NCI-H82 treated with DMSO at 0.1 percent for 48 hours (cell line): ENCODE data around the gene ITGB4.
A peak's percentile ranks its signal among the peaks of the same experiment; 100 is the strongest.
"Not testable (repeated sequence)": the region's sequence is repeated elsewhere in the genome, so short reads cannot be mapped to it uniquely, and the experiment has no call there.

ENCODE experiments used
- DNase-seq: peaks from one replicate; lab custom pipeline; 2025; ENCODE audit not compliant: unreplicated experiment; lab: John Stamatoyannopoulos, UW

Gene ITGB4

DNA sequence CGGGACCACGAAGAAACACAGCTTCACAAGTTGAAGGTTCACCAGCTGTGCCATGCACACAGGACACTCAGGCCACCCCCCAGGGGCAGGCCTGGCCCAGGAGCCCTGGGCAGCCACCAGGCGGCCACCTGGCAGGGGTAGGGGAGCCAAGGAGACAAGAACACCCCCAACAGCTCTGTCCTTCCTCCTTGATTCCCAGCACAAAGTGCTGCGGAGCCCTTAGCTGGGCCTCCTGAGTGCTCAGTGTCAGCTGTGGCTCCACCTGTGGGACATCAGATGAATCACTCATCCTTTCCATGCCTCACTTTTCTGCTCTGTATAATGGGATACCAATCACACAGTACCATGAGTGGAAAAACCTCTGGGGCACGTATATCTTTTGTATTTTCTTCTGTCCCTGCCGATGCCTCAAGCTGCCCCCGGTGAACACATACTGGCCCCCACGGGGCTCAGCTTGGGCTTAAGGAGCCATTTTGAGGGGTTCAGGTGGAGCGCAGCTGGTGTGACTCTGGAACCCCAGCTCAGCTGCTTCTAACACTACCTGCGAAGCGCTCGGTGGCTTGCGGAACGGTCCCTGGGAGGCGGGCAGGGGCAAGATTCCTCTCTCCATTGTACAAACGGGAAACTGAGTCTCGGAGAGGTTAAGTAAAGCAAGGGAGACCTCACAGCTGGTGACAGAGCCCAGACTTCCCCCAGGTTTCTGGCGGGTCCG is 31.7 kb downstream of the ITGB4 start:
- no peak for DNase-seq

DNA sequence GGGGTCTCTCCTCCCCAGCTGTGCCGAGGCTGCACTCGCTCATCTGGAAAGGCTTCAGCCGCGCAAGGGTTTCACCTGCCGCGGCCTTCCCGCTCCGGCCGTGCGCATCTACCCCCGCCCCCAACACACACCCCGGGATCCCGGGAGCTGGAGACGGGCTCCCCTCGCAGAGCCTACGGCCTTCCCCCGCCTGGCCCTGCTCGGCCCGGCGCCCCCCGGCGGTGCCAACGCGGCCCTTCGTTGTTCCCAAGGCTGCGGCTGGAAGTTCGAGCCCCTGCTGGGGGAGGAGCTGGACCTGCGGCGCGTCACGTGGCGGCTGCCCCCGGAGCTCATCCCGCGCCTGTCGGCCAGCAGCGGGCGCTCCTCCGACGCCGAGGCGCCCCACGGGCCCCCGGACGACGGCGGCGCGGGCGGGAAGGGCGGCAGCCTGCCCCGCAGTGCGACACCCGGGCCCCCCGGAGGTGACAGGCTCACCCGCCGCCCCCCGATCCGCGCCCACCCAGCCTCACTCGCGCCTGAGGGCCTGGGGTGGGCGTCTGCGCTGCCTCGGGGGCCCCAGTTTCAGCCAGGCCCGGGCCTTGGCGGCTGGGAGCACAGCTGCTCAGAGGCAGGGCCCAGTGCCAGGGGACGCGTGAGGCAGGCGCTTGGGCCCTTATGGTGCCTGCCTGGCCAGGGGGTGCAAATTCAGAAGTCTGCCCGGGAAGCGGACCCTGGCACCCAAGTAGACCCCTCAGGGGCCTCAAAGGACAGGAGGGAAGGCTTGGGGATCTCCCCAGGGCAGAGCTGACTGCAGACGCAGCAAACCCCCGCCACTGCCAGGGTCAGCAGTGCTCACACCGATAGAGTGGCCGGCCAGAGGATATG is 32.5 kb downstream of the ITGB4 start:
- peak; percentile 59 for DNase-seq

DNA sequence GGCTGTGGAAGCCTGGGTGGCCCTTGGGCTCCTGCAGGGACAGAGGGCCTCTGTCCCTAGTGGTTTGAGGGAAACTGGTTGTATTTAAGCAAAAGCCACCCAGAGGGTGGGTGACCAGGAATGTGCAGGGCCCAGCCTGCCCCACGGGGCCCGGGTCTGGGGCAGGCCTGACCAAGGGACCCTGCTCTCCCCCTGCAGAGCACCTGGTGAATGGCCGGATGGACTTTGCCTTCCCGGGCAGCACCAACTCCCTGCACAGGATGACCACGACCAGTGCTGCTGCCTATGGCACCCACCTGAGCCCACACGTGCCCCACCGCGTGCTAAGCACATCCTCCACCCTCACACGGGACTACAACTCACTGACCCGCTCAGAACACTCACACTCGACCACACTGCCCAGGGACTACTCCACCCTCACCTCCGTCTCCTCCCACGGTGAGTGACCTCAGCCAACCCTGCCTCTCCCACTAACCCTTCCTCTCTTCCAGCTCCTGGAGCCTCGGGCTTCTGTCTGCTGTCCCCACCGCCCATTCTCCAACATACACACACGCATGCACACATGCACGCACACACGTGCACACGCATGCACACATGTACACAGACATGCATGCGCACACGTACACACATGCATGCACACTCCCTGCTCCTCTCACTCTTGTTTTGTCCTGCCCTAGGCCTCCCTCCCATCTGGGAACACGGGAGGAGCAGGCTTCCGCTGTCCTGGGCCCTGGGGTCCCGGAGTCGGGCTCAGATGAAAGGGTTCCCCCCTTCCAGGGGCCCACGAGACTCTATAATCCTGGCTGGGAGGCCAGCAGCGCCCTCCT is 33.3 kb downstream of the ITGB4 start:
- DNase-seq, result no peak

DNA sequence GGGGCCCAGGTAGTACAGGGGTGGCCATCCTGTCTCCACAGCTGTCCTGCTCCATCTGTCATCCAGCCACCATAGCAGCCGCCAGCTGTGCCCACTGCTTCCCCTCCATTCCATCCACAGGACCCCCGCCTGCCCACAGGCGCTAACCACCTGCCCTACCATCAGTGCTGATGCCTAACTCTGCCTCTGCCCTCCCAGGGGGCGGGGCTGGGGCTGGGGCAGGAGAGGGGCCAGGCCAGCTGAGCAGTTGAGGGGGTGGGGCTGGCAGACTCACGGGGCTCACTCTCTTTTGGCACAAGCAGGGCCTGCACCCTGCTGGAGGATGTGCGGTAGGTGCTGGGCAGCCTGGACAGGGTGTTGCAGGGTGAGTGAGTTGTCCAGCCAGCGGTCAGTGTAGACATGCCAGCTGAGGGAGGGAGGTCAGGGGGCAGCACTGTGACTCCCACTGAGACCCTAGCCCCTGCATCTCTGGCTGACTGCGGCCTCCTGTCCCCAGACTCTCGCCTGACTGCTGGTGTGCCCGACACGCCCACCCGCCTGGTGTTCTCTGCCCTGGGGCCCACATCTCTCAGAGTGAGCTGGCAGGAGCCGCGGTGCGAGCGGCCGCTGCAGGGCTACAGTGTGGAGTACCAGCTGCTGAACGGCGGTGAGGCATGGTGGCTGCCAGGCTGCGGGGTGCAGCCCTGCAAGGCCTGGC is 34.1 kb downstream of the ITGB4 start:
- DNase-seq, result no peak

DNA sequence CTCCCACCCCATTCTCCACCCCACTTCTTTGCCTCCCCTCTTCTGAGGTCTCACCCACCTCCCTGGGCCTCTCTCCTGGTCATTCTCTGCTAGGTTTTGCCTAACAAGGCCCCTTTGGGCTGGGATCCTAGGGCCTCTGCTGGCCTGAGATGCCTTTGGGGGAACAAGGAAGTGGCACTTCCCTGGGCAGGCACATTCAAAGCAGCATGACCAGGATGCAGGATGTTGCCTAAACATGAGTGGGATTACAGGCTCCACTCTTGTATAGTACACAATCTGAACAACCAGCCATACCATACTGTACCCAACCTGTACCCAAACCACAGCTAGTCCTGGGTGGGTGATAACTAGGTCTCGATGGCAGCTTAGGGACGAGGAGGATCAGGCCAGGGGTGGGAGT is 34.7 kb downstream of the ITGB4 start:
- DNase-seq, result no peak

DNA sequence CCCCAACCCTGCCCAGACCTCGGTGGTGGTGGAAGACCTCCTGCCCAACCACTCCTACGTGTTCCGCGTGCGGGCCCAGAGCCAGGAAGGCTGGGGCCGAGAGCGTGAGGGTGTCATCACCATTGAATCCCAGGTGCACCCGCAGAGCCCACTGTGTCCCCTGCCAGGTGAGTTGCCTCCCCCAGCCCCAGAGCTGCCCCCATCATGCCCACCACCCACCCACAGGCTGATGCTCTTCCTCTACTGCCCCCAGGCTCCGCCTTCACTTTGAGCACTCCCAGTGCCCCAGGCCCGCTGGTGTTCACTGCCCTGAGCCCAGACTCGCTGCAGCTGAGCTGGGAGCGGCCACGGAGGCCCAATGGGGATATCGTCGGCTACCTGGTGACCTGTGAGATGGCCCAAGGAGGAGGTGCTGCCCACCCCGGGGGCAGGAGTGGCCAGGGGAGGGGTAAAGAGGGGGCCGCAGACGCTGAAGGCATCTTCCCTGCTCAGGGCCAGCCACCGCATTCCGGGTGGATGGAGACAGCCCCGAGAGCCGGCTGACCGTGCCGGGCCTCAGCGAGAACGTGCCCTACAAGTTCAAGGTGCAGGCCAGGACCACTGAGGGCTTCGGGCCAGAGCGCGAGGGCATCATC is 35.3 kb downstream of the ITGB4 start:
- no peak for DNase-seq

DNA sequence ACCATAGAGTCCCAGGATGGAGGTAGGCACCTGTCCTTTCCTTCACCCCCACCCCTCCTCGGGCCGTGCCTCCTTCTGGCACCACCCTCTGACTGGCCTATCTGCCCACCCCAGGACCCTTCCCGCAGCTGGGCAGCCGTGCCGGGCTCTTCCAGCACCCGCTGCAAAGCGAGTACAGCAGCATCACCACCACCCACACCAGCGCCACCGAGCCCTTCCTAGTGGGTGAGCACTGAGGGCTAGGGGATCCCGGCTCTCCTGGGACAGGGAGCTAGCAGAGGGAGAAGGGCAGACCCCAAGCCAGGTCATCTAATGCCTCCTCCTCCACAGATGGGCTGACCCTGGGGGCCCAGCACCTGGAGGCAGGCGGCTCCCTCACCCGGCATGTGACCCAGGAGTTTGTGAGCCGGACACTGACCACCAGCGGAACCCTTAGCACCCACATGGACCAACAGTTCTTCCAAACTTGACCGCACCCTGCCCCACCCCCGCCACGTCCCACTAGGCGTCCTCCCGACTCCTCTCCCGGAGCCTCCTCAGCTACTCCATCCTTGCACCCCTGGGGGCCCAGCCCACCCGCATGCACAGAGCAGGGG is 35.9 kb downstream of the ITGB4 start:
- no peak for DNase-seq

DNA sequence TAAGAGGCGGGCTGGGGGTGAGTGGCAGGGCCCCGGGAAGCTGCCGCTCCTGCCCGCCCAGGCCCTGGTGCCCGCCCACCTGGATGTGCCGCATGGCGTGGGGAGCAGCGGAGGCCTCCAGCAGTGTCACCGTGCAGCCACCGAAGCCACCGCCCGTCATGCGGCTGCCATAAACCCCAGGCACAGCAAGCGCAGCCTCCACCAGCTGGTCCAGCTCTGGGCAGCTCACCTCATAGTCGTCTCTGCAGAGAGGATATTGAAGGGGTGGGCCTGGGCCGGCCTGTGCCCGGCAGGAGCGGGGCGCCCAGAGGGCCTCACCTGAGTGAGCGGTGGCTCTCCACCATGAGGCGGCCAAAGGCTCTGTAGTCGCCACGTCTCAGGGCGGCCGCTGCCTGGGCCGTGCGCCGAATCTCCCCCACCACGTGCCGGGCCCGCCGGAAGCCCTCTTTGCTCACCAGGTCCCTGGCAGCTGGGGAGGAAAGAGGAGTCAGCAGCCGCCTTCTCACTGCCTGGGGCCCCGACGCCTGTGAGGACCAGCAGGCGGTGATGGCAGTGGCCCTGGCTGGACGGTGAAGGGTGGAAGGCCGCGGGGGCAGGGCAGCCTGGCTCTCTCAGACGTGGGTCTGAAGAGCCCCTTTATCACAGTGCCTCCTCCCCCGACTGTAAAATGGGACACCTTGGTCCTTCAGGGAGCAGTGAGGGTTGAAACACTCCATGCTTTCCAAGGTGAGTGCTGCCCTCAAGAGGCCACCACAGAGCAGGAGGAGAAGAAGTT is 37.1 kb downstream of the ITGB4 start:
- DNase-seq, result no peak

DNA sequence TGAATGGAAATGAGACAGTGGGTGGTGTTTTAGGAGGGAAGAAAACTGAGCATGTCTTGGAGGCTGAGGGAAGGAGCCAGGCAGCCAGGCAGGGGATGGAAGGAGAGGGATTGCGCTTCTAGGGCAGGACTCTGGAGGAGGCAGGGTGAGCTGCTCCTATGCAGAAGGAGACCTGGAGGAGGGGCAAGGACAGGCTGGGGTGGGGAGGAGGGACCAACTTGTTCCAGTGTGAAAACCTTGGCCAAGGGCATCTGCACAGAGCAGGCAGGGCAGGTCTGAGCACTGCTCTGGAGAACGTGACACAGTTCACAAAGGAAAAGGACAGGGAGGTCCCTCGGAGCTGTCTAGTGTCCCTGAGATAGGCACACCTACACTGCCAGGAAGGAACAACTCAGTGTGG is 38.2 kb downstream of the ITGB4 start:
- DNase-seq, result no peak

DNA sequence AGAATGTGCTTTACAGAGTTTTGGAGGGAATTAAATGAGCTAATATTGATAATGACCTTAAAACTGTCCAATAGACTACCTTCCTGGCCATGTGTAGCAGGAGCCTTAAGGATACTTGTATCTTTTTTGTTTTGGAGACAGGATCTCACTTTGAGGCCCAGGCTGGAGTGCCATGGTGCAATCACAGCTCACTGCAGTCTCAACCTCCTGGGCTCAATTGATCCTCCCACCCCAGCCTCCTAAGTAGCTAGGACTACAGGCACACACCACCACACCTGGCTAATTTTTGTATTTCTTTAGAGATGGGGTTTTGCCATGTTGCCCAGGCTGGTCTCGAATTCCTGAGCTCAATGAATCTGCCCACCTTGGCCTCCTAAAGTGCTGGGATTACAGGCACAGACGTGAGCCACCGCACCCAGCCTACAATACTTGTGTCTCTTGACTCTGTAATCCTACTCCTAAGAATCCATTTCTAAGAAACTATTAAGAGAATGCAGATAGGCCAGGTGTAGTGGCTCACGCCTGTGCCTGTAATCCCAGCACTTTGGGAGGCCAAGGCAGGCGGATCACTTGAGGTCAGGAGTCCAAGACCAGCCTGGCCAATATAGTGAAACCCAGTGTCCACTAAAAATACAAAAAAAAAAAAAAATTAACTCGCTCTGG is 38.9 kb downstream of the ITGB4 start:
- DNase-seq, result not testable (repeated sequence)

DNA sequence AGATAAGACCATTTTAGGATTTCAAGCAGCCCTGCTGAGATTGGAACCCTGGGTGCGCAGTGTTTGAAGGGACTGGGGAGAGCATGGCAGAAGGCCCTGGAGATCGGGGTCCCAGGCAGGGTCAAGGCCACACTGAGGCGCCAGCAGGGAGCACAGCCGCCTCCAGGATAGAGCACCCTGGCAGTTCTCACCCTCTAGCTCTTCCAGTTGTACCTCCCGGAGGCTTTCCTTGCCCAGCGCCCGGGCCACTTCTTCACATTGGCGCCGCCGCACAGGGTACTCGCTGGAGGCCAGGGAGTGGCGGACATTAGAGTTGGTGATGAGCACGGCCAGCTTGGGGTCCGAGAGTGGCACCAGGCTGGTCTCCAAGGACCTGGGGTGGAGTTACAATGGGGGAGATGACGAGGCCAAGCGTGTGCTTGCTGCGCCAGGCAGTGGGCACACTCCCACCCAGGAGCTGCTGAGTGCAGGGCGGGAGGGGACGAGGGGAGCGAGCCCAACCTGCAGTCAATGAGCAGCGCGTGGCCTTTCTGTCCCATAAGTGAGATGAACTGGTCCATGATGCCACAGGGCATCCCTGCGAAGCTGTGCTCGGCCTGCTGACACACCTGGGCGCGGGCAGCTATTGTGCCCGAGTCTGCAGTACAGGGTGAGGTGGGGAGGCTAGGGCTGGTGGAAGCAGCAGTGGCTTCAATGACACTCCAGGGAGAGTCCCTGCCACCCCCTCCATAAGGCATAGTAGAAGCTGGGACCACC is 41.4 kb downstream of the ITGB4 start:
- DNase-seq, result no peak

DNA sequence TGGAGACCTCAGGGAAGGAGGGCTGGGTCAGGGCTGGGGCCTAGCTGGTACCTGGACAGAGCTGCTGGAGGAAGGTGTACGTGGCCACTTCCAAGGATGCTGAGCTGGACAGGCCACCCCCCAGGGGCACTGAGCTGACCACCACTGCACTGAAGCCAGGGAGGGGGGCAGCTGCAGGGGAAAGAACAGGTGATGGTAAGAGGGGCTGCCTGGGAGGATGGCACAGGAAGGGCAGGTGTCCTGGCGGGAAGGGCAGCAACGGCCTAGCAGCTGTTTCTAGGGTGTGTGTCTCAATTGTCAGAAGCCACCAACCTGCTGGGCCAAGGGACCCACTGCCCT is 42.0 kb downstream of the ITGB4 start:
- no peak for DNase-seq

DNA sequence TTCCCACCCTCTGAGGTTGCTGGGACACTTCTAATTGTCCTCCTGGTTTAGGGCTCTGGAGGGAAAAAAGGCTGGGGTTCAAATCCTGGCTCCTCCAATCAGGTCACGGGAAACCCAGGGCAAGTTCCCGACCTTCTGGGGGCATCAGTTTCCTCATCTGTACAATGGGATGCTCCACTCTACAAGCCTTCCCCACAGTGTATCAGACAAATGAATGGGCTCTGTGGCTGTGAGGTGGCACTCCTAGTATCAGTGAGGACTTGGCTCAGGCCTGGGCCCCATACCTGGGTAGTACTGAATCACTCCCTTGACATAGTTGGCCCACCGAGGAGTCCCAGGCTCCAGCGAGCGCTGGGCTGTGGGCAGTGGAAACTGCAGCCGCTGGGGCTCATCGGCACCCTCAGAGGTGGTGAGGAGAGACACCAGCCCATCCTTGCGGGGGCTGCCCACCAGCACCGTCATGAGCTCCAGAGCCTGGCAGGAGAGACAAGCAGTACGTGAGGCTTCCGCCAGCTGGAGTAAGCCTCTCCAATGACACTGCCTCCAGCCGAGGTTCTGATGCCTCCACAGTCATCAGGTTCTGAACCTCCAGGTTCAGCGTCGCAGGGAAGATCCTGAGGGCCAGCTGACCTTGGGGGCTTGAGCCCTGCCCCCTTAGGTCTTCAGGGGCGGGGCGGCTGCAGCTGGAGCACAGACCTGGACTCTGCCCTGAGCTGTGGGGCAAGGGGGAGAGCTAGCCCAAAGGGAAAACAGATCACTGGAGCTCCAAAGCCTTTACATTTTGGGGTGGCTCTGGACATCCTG is 42.6 kb downstream of the ITGB4 start:
- DNase-seq, result no peak

DNA sequence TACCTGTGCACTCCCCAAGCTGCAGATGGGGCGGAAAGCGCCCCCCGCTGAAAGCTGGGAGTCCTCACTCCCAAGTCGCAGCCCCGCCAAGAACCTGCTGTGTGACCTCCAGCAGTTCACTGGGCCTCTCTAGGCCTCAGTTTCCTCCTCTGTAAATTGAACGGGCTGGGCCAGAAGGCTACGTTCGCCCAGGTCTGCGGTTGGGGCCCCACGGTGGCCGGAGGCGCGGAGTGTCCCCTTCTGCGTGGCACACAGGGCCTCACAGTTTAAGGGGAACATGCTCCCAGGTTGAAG is 43.1 kb downstream of the ITGB4 start:
- no peak for DNase-seq

DNA sequence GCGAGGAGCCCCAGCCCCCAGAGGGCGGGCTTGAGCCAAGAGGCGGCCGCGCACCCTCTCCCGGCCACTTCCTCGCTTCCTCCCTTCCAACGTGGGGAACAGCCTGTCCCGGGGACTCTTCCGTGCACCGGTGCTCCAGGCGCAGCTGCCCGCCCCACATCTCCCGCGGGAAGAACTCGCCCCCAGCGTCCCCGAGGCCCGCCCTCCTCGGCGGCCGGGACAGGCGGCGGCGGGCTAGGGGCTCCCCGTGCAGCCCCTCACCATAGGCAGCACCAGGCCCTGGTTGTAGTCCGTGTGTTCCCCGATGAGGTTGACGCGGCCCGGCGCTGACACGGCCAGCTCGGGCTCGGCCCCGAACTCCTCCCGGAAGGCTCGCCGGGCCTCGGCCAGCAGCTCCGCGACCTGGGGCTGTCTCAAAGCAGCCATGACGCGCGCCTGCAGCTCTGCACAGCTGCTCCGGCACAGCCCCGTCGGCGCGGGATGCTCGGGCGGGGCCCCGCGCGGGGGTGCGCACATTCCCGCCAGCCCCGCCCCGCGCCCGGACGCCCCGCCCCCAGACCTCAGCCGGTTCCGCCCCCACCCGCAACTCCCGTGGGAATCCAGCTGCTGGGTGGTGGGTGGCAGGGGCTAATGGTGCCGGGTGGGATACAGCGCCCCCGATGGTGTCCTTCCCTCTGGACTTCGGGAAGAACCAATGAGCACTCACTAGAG is 43.6 kb downstream of the ITGB4 start, which contains the start of gene GALK1:
GALK1 (minus strand) TSS at position 482 of the 711 bp plus-strand sequence; CDS start at position 426, 56 bp downstream.
- peak; percentile 45 for DNase-seq

DNA sequence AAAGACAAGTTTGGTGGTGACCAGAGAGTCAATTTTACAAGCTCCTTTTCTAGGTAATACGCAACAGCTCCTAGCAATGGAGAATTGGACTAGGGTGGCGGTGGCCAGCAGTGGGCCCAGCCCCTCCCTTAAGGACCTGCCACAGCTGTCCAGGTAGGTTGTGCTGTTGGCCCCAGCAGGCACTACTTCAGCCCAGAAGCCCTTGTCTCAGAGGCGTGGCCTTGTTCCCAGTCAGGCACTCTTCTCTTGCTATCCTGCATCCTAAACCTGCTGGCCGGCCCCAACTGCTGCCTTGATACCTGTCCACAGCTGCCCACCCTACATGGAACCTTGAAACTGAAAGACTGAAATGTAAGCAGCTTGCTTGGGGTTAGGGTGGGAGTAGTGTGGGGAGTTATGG is 44.7 kb downstream of the ITGB4 start:
- DNase-seq, result no peak

DNA sequence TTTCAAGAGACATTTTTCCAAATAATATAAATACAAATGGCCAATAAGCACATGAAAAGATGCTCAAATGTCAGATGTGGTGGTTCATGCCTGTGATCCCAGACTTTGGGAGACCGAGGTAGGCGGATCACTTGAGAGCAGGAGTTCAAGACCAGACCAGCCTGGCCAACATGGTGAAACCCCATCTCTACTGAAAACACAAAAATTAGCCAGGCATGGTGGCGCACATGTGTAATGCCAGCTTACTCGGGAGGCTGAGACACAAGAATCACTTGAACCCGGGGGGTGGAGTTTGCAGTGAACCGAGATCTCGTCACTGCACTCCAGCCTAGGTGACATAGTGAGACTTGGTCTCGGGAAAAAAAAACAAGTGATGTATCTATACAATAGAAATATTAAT is 46.6 kb downstream of the ITGB4 start:
- no peak for DNase-seq
